ENCODE measurements around the gene HCAR2. TPM values are rescaled to one million over a fixed set of nuclear protein-coding genes. Genes with fewer than 3 reads are reported as not detected.

Gene HCAR2
- total RNA-seq, 4 donors from 2014 or later = not detected

DNA sequence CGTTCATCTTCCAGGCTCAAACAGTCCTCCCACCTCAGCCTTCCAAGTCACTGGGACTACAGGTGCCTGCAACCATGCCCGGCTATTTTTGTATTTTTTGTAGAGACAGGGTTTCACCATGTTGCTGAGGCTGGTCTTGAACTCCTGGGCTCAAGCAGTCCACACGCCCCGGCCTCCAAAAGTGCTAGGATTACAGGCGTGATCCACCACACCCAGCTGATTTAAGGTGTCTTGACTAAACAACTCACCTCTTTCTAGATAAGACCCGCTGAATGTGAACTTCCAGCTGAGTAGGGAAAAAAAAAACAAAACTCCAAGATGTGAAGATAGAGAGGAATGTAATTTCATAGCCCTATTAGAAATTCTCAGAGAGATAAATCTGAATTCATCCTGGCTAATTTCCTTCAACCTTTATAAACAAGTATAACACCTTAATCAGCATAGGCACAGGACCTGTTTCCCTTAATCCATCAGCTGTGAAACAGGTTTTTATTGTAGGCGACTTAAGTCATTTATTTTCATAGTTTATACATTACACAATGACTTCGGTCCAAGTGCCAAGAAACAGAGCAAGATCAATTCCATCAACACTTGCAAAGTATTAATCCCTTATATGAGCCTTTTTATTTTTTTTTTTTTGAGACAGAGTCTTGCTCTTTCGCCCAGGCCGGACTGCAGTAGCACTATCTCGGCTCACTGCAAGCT lies 51.5 kb downstream of the HCAR2 start:
- Histone ChIP-seq H3K9me3 (no peaks in the 10 kb centered on the region), H3K36me3 (no peaks in the 10 kb centered on the region), H3K4me1 (peaks cover 3 to 4% of the 10 kb centered on the region in 2 donors), H3K4me3 (replicated peaks in 1 of 3) (no peak overlapping the region), H3K27ac (peak overlapping the region in 2 of 3 donors; percentile 45 to 61), H3K27me3 (no peaks in the 10 kb centered on the region)
- TF ChIP-seq, protein P1, sequence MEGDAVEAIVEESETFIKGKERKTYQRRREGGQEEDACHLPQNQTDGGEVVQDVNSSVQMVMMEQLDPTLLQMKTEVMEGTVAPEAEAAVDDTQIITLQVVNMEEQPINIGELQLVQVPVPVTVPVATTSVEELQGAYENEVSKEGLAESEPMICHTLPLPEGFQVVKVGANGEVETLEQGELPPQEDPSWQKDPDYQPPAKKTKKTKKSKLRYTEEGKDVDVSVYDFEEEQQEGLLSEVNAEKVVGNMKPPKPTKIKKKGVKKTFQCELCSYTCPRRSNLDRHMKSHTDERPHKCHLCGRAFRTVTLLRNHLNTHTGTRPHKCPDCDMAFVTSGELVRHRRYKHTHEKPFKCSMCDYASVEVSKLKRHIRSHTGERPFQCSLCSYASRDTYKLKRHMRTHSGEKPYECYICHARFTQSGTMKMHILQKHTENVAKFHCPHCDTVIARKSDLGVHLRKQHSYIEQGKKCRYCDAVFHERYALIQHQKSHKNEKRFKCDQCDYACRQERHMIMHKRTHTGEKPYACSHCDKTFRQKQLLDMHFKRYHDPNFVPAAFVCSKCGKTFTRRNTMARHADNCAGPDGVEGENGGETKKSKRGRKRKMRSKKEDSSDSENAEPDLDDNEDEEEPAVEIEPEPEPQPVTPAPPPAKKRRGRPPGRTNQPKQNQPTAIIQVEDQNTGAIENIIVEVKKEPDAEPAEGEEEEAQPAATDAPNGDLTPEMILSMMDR (IDR thresholded peaks at IDR 0.05) = no peak
- no peak for TF ChIP-seq POLR2A (IDR thresholded peaks at IDR 0.05)
- DNase-seq = no peak
- 68 to 72% methylated on average over 11 of the region's 11 CpGs for WGBS, 2 donors
- intact Hi-C loops (cut with DNase I) = no loop called here

Small RNA genes lying within 50 kb of the gene (small RNA-seq; reads per million reads assigned to genes)
- gene AC026333.2 = not detected

Other genes starting within 250 kb of the HCAR2 start
- 10 to 100 TPM; 30.4 to 40.8 (median 37.5) TPM for gene ZCCHC8, start 202.4 kb downstream of the HCAR2 start, total RNA-seq
- 10 to 100 TPM; 70.4 to 93.2 (median 87.5) TPM for gene RSRC2, start 176.4 kb downstream of the HCAR2 start, total RNA-seq
- gene KNTC1, start 176.1 kb downstream of the HCAR2 start, total RNA-seq = 10 to 100 TPM in 2 of 4 donors, 1 to 10 TPM in 2; 7.3 to 13.1 (median 9.5) TPM
- under 1 TPM in 2 of 4 donors, not detected in 2; 0.42 to 0.56 TPM for gene HCAR3, start 13.5 kb upstream of the HCAR2 start, total RNA-seq
- 1 to 10 TPM in 3 of 4 donors, under 1 TPM in 1; 0.92 to 4.0 (median 2.0) TPM for gene HCAR1, start 27.5 kb upstream of the HCAR2 start, total RNA-seq
- 10 to 100 TPM; 19.5 to 52.1 (median 29.9) TPM for gene DENR, start 49.5 kb upstream of the HCAR2 start, total RNA-seq
- under 1 TPM; 0.21 to 0.81 (median 0.23) TPM for gene CCDC62, start 71.2 kb upstream of the HCAR2 start, total RNA-seq
- gene HIP1R, start 132.1 kb upstream of the HCAR2 start, total RNA-seq = 10 to 100 TPM; 50.2 to 92.7 (median 56.2) TPM
- gene VPS37B, start 192.8 kb upstream of the HCAR2 start, total RNA-seq = 10 to 100 TPM; 35.6 to 66.1 (median 63.5) TPM